ENCODE measurements around the gene ALX4.

GRCh38 chr11:44286911-44287310 lies 23.0 kb downstream of the ALX4 start:
- TF ChIP-seq CTCF (IDR thresholded peaks at IDR 0.05; ENCODE audit: low read depth, low read length) (no peak), EZH2phosphoT487 (IDR thresholded peaks at IDR 0.05; ENCODE audit: low read depth) (no peak)
